T47D (cell line): ENCODE data around the gene ARHGAP24.

Experiments used
- DNase-seq, 2 experiments: peaks; one replicate each; pipeline versions ENCODE4 v3.0.0 to v3.0.0-alpha.2; 2011 to 2012; ENCODE audit warnings: low read depth in 1 of 2, low spot score in 1 of 2
- JUND ChIP-seq: IDR thresholded peaks from 2 replicates; pipeline ENCODE4 v1.6.1; 2012; ENCODE audit warnings: low read depth
- in situ Hi-C: cut with HindIII; loops from 2 replicates; pipeline ENCODE4 v1.10.0; 2016; ENCODE audit warnings: low sequenced_read_pairs, low pct_unique_long_range_greater_than_20kb

The ARHGAP24 gene

DNA sequence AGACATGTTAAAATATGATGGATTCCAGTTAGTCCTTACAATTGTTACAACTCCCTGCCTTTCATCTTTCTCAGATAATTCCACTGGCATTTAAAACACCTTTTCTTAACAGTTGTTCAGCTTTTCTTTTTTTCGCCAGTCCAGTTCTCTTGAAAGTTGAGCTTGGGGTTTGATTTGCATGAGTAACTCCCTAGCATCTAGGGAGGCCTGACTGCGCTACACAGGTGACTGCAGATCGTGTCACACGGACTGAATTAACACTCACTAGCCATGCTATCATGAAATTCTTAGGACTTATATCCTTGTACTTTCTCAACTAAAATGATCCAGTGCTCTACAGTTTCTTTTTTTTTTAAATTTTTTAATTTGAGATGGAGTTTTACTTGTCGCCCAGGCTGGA, 69.8 kb downstream of the ARHGAP24 start:
- in situ Hi-C loops: no loop called here
- DNase-seq: no peak
- TF ChIP-seq JUND: no peak

GRCh38 chr4:85548116-85548515, 73.2 kb downstream of the ARHGAP24 start:
- TF ChIP-seq JUND: no peak
- in situ Hi-C loops: no loop called here
- DNase-seq: no peak

- DNase-seq: no peak
- no peak for TF ChIP-seq JUND
- in situ Hi-C loops: no loop called here
Observed at GRCh38 chr4:85548841-85549240, 73.9 kb downstream of the ARHGAP24 start.

DNA sequence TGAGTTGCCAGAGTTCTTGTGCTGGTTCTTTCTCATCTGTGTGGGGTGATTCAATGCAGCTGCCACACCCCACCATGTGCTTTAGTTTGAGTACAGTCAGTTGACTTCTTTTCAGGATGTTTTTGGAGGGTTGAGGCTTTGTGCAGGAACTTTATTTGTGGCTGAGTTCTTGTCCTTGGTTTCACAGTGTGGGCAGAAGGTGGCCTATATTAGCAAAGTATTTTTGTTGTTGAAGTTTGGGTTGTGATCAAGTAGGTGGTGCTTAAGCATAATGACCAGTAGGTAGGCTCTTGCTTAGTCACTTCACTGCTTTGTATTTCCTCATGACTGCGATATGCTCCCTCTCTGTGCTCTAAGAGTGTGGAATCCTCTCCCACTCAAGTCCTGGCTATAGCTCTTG, 80.3 kb downstream of the ARHGAP24 start:
- in situ Hi-C loops: no loop called here
- no peak for DNase-seq
- no peak for TF ChIP-seq JUND

- no peak for TF ChIP-seq JUND
- in situ Hi-C loops: no loop called here
Observed at GRCh38 chr4:85556283-85556682, 81.3 kb downstream of the ARHGAP24 start.

GRCh38 chr4:85557016-85557901, 82.3 kb downstream of the ARHGAP24 start:
- in situ Hi-C loops: no loop called here
- DNase-seq: no peak

More at GRCh38 chr4:85556283-85556682, 81.3 kb downstream of the ARHGAP24 start:
- DNase-seq: no peak

GRCh38 chr4:85565761-85566480, 91.0 kb downstream of the ARHGAP24 start:
- in situ Hi-C loops: no loop called here
- DNase-seq: no peak
- no peak for TF ChIP-seq JUND

More at GRCh38 chr4:85557016-85557901, 82.3 kb downstream of the ARHGAP24 start:
- TF ChIP-seq JUND: no peak

GRCh38 chr4:85569730-85570299, 94.9 kb downstream of the ARHGAP24 start:
- DNase-seq: no peak
- no peak for TF ChIP-seq JUND
- in situ Hi-C loops: no loop called here

GRCh38 chr4:85570388-85570787, 95.4 kb downstream of the ARHGAP24 start:
- no peak for TF ChIP-seq JUND
- in situ Hi-C loops: no loop called here

DNA sequence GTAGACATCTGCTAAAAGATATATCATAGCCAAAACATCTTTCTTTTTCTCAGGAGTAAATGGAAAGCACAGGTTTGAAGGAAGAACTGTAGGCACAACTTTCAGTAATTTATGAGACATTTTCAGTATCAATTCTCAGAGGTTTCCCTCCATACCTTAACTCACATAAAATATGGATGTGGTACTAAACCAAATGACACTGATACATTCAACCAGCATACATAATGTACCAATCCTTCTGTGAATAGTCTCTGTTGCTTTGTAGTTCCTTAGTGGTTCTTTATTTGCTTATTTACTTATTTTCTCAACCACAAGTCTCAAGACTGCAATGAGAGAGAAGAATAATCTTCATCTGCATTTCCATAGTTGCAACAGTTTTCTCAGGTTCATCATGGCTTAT, 96.1 kb downstream of the ARHGAP24 start:
- in situ Hi-C loops: no loop called here
- TF ChIP-seq JUND: no peak

More at GRCh38 chr4:85570388-85570787, 95.4 kb downstream of the ARHGAP24 start:
- no peak for DNase-seq

DNA sequence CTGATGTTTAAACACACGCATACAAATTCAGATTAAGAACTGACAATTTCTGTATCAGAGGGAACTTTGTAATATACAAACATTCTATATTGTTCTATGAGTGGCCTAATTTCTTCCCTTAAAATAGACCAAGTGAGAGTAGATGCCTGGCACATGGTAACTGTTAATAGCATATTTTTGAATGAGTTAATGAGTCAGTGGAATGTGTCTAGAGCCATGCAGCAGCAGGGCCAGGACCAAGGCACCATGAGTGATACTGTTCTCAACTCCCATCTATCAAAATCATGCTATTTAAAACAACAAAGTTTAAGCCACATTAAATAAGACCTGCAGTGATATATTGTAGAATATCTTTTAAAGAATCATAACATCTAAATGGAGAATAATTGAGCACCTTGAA, 98.3 kb downstream of the ARHGAP24 start:
- in situ Hi-C loops: no loop called here
- no peak for TF ChIP-seq JUND
- no peak for DNase-seq

More for the DNA sequence above, 96.1 kb downstream of the ARHGAP24 start:
- no peak for DNase-seq

GRCh38 chr4:85577307-85577706, 102.4 kb downstream of the ARHGAP24 start:
- in situ Hi-C loops: no loop called here
- no peak for DNase-seq
- no peak for TF ChIP-seq JUND

- in situ Hi-C loops: no loop called here
- TF ChIP-seq JUND: no peak
- DNase-seq: no peak
Observed at GRCh38 chr4:85579942-85580341, 105.0 kb downstream of the ARHGAP24 start.
